BLaER1 treated with 17β-estradiol and CSF1 and Interleukin-3, amounts not matched to agents 10 nM and 100 nM (cell line): ENCODE measurements around the gene SPP2.
A peak's percentile ranks its signal among the peaks of the same experiment; 100 is the strongest.

Experiments used
- H3K27ac ChIP-seq, 11 experiments: shearing (Covaris generic); formaldehyde crosslinking; 2 replicates each; pipeline ENCODE4 v1.8.1; 2022
- H3K27me3 ChIP-seq, 11 experiments: shearing (Covaris generic); formaldehyde crosslinking; 2 replicates each; pipeline ENCODE4 v1.8.1; 2022
- H3K36me3 ChIP-seq, 11 experiments: shearing (Covaris generic); formaldehyde crosslinking; 2 replicates each; pipeline ENCODE4 v1.8.1; 2022
- H3K4me1 ChIP-seq, 10 experiments: shearing (Covaris generic); formaldehyde crosslinking; 2 replicates each; pipeline ENCODE4 v1.8.1; 2022
- H3K4me2 ChIP-seq, 11 experiments: shearing (Covaris generic); formaldehyde crosslinking; 2 replicates each; pipeline ENCODE4 v1.8.1; 2022
- H3K4me3 ChIP-seq, 10 experiments: shearing (Covaris generic); formaldehyde crosslinking; 2 replicates each; pipeline ENCODE4 v1.8.1; 2022
- H3K9ac ChIP-seq, 11 experiments: shearing (Covaris generic); formaldehyde crosslinking; 2 replicates each; pipeline ENCODE4 v1.8.1; 2022
- H3K9me3 ChIP-seq, 11 experiments: shearing (Covaris generic); formaldehyde crosslinking; replicated peaks in 1 of 11; 2 replicates each; pipeline ENCODE4 v1.8.1; 2022
- H4K20me1 ChIP-seq, 11 experiments: shearing (Covaris generic); formaldehyde crosslinking; 2 replicates each; pipeline ENCODE4 v1.8.1; 2022
- Cebpa-rat ChIP-seq, 11 experiments: shearing (Covaris generic); IDR thresholded peaks; 2 replicates each; pipeline ENCODE4 v1.8.1; 2022

SPP2 gene

DNA sequence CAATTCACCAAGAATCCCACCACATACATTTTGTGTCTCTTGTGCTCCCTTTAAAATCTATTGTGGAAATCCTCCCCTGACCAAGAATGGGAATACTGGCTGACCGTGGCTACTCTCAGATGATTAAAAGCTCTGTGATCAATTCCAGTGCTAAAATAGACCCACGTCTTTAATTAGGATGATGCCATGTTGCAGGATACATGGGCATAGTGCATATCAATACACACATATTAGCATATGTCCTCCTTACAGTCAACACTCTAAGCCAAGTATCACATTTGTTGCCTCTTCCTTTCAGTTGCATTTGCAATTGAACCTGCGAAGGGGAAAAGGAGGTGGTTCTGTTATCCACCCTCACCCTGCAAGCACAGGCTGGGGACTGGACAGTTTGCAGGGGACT lies 41.8 kb downstream of the SPP2 start:
- Histone ChIP-seq H3K27ac (peak overlapping the region in 1 of 11 experiments; percentile 37; a peak in 1 of 22 replicates), H3K36me3 (peaks cover 0 to 46% (median 12%) of the 10 kb centered on the region in 11 experiments; a peak in 11 of 22 replicates), H3K4me3 (no peak overlapping the region), H3K9me3 (peaks cover 21 to 53% (median 47%) of the 10 kb centered on the region in 11 experiments), H3K27me3 (no peaks in the 10 kb centered on the region), H3K9ac (no peak overlapping the region; a peak in 1 of 22 replicates), H3K4me1 (peaks cover 7 to 68% (median 52%) of the 10 kb centered on the region in 10 experiments; a peak in 19 of 20 replicates), H4K20me1 (no peaks in the 10 kb centered on the region), H3K4me2 (peak overlapping the region in 9 of 11 experiments; percentile 60 to 88 (median 75); a peak in 16 of 22 replicates)
- no peak for TF ChIP-seq Cebpa-rat (IDR thresholded peaks at IDR 0.05)

DNA sequence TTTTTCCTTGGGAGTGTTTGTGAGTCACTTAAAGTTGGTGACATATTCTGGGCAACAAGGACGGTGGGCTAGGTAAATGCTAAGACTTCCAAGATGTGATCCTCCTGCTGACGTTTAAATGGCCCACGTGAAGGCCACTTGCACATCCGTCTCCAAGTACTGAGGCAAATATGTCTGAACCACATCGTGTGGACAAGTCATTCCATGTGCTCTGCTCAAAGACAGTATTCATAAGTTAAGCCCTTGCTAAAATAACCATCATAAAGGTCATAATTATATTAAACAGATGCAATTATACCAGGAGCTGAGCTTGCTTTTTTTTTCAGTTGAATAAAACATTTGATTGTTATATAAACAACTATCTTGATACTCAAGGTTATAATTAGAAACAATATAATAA lies 44.8 kb downstream of the SPP2 start:
- H3K27me3 ChIP-seq = no peaks in the 10 kb centered on the region
- no peak for TF ChIP-seq Cebpa-rat (IDR thresholded peaks at IDR 0.05)
- H3K9ac ChIP-seq = no peak overlapping the region
- H3K4me2 ChIP-seq = peak overlapping the region in 5 of 11 experiments; percentile 2 to 91 (median 52); a peak in 9 of 22 replicates
- H3K4me1 ChIP-seq = peaks cover 32 to 98% (median 82%) of the 10 kb centered on the region in 10 experiments
- H3K36me3 ChIP-seq = peaks cover 0 to 19% (median 4%) of the 10 kb centered on the region in 11 experiments; a peak in 7 of 22 replicates
- H3K27ac ChIP-seq = peak overlapping the region in 1 of 11 experiments; percentile 3; a peak in 3 of 22 replicates
- no peaks in the 10 kb centered on the region for H4K20me1 ChIP-seq
- H3K4me3 ChIP-seq = no peak overlapping the region
- peaks cover 0 to 25% (median 17%) of the 10 kb centered on the region in 11 experiments; a peak in 18 of 22 replicates for H3K9me3 ChIP-seq

GRCh38 chr2:234096164-234096563 lies 45.7 kb downstream of the SPP2 start:
- Histone ChIP-seq H3K27me3 (no peaks in the 10 kb centered on the region), H3K36me3 (peaks cover 0 to 12% (median 4%) of the 10 kb centered on the region in 11 experiments; a peak in 7 of 22 replicates), H4K20me1 (no peaks in the 10 kb centered on the region), H3K9me3 (peaks cover 0 to 18% (median 12%) of the 10 kb centered on the region in 11 experiments; a peak in 18 of 22 replicates), H3K27ac (peak overlapping the region in 5 of 11 experiments; percentile 84 to 88 (median 86); a peak in 8 of 22 replicates), H3K4me2 (peak overlapping the region in 10 of 11 experiments; percentile 60 to 95 (median 86); a peak in 17 of 22 replicates), H3K4me3 (peak overlapping the region in 2 of 10 experiments; percentile 47 to 54; a peak in 2 of 20 replicates), H3K9ac (peak overlapping the region in 2 of 11 experiments; percentile 74 to 78; a peak in 1 of 22 replicates), H3K4me1 (peaks cover 39 to 100% (median 85%) of the 10 kb centered on the region in 10 experiments)
- no peak for TF ChIP-seq Cebpa-rat (IDR thresholded peaks at IDR 0.05)

GRCh38 chr2:234098681-234099080 lies 48.2 kb downstream of the SPP2 start:
- Histone ChIP-seq H3K36me3 (peaks cover 0 to 6% (median 1%) of the 10 kb centered on the region in 11 experiments; a peak in 6 of 22 replicates), H3K4me1 (peaks cover 32 to 100% (median 87%) of the 10 kb centered on the region in 10 experiments), H3K27me3 (no peaks in the 10 kb centered on the region), H3K9ac (peak overlapping the region in 8 of 11 experiments; percentile 56 to 80 (median 70); a peak in 16 of 22 replicates), H3K4me2 (peak overlapping the region; percentile 29 to 95 (median 86); a peak in 21 of 22 replicates), H3K4me3 (peak overlapping the region in 7 of 10 experiments; percentile 30 to 54 (median 40); a peak in 9 of 20 replicates), H3K9me3 (peaks cover 0 to 11% (median 7%) of the 10 kb centered on the region in 11 experiments; a peak in 17 of 22 replicates), H4K20me1 (no peaks in the 10 kb centered on the region), H3K27ac (peak overlapping the region in 10 of 11 experiments; percentile 4 to 88 (median 82); a peak in 18 of 22 replicates)
- TF ChIP-seq Cebpa-rat (IDR thresholded peaks at IDR 0.05) = no peak

- peak in 10 of 11 experiments; percentile 10 to 90 (median 74); a peak in 15 of 22 replicates for TF ChIP-seq Cebpa-rat (IDR thresholded peaks at IDR 0.05)
- Histone ChIP-seq H3K9me3 (peaks cover 0 to 6% (median under 1%) of the 10 kb centered on the region in 11 experiments; a peak in 11 of 22 replicates), H3K4me3 (peak overlapping the region in 6 of 10 experiments; percentile 30 to 54 (median 42); a peak in 6 of 20 replicates), H3K4me2 (peak overlapping the region; percentile 29 to 95 (median 86); a peak in 21 of 22 replicates), H3K4me1 (peaks cover 32 to 100% (median 86%) of the 10 kb centered on the region in 10 experiments), H3K27ac (peak overlapping the region in 10 of 11 experiments; percentile 4 to 88 (median 82); a peak in 18 of 22 replicates), H3K36me3 (peaks cover 0 to under 1% (median 0%) of the 10 kb centered on the region in 11 experiments; a peak in 1 of 22 replicates), H4K20me1 (no peaks in the 10 kb centered on the region), H3K27me3 (no peaks in the 10 kb centered on the region), H3K9ac (peak overlapping the region in 8 of 11 experiments; percentile 56 to 80 (median 70); a peak in 16 of 22 replicates)
Observed at GRCh38 chr2:234099266-234099665, 48.8 kb downstream of the SPP2 start.

- Histone ChIP-seq H4K20me1 (no peaks in the 10 kb centered on the region), H3K4me2 (peak overlapping the region; percentile 60 to 95 (median 86)), H3K27ac (peak overlapping the region in 9 of 11 experiments; percentile 9 to 88 (median 84); a peak in 17 of 22 replicates), H3K36me3 (no peaks in the 10 kb centered on the region), H3K27me3 (no peaks in the 10 kb centered on the region), H3K4me1 (peaks cover 32 to 100% (median 80%) of the 10 kb centered on the region in 10 experiments), H3K4me3 (peak overlapping the region in 6 of 10 experiments; percentile 17 to 37 (median 30); a peak in 7 of 20 replicates), H3K9me3 (peaks cover 0 to 12% (median 3%) of the 10 kb centered on the region in 11 experiments; a peak in 14 of 22 replicates), H3K9ac (peak overlapping the region in 8 of 11 experiments; percentile 36 to 80 (median 70); a peak in 16 of 22 replicates)
- peak in 2 of 11 experiments; percentile 30 to 38; a peak in 1 of 22 replicates for TF ChIP-seq Cebpa-rat (IDR thresholded peaks at IDR 0.05)
Observed at GRCh38 chr2:234100686-234101085, 50.2 kb downstream of the SPP2 start.

DNA sequence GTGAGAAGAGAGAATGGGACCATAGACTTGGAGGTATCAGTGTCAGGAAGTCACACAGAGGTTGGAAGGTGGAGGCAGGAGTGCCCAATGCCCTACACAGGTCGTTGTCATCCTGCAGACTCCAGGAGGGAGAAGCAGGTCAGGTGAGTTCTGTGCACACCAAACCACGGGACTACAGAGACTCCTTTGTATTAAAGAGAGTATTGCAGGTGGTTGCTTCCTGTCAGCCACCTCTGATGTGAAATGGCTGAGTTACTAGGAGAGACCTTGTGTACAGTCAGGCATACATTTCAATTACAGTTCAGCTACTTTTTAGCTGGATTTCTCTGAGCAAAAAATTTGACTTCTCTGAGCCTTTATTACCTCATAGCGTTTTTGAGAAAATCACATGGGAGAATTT lies 51.6 kb downstream of the SPP2 start:
- peak overlapping the region in 2 of 11 experiments; percentile 78 to 80; a peak in 1 of 22 replicates for H3K9ac ChIP-seq
- H3K4me3 ChIP-seq = no peak overlapping the region
- H3K36me3 ChIP-seq = no peaks in the 10 kb centered on the region
- no peaks in the 10 kb centered on the region for H3K27me3 ChIP-seq
- no peak for TF ChIP-seq Cebpa-rat (IDR thresholded peaks at IDR 0.05)
- peaks cover 32 to 90% (median 66%) of the 10 kb centered on the region in 10 experiments for H3K4me1 ChIP-seq
- H3K4me2 ChIP-seq = peak overlapping the region in 9 of 11 experiments; percentile 69 to 95 (median 87); a peak in 18 of 22 replicates
- no peaks in the 10 kb centered on the region for H4K20me1 ChIP-seq
- H3K27ac ChIP-seq = peak overlapping the region in 6 of 11 experiments; percentile 80 to 88 (median 86); a peak in 11 of 22 replicates
- H3K9me3 ChIP-seq = peaks cover 0 to 27% (median 16%) of the 10 kb centered on the region in 11 experiments; a peak in 17 of 22 replicates

GRCh38 chr2:234107861-234108260 lies 57.4 kb downstream of the SPP2 start:
- H3K27me3 ChIP-seq = no peaks in the 10 kb centered on the region
- peaks cover 0 to 35% (median 8%) of the 10 kb centered on the region in 10 experiments; a peak in 13 of 20 replicates for H3K4me1 ChIP-seq
- no peak for TF ChIP-seq Cebpa-rat (IDR thresholded peaks at IDR 0.05)
- peaks cover 0 to 7% (median 0%) of the 10 kb centered on the region in 11 experiments; a peak in 1 of 22 replicates for H3K36me3 ChIP-seq
- no peak overlapping the region for H3K4me3 ChIP-seq
- peaks cover 9 to 73% (median 55%) of the 10 kb centered on the region in 11 experiments; a peak in 21 of 22 replicates for H3K9me3 ChIP-seq
- H4K20me1 ChIP-seq = no peaks in the 10 kb centered on the region
- no peak overlapping the region for H3K9ac ChIP-seq
- no peak overlapping the region for H3K27ac ChIP-seq
- H3K4me2 ChIP-seq = no peak overlapping the region
